ENCODE data around the gene ATP1A1.

DNA sequence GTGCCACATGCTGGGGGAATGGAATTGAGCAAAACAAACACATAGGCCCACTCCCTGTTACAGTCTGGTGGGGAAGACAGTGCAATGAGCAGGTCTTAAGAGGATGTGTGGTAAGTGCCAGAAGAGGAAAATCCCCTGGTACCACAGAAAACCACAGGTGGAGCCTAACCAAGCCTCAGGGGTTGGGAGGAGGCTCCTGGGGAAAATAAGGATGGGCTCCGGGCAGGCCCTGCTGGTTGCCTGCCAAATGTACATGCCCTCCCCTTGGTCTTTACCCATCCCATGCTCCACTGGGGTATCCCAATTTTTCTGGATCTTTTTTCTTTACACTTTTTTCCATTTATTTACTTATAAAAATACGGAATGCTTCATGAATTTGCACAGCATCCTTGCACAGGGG lies 40.4 kb downstream of the ATP1A1 start:
- TF ChIP-seq, protein P1, sequence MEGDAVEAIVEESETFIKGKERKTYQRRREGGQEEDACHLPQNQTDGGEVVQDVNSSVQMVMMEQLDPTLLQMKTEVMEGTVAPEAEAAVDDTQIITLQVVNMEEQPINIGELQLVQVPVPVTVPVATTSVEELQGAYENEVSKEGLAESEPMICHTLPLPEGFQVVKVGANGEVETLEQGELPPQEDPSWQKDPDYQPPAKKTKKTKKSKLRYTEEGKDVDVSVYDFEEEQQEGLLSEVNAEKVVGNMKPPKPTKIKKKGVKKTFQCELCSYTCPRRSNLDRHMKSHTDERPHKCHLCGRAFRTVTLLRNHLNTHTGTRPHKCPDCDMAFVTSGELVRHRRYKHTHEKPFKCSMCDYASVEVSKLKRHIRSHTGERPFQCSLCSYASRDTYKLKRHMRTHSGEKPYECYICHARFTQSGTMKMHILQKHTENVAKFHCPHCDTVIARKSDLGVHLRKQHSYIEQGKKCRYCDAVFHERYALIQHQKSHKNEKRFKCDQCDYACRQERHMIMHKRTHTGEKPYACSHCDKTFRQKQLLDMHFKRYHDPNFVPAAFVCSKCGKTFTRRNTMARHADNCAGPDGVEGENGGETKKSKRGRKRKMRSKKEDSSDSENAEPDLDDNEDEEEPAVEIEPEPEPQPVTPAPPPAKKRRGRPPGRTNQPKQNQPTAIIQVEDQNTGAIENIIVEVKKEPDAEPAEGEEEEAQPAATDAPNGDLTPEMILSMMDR (conservative IDR thresholded peaks at IDR 0.05; ENCODE audit: low read length): no peak
- TF ChIP-seq EZH2phosphoT487 (IDR thresholded peaks at IDR 0.05; ENCODE audit: borderline replicate concordance, low read depth, low read length): no peak

Measured in OCI-LY7 (cell line).